Skeletal muscle tissue (tissue), 4 donors: ENCODE data around the gene LAMA2. TPM values are rescaled to one million over a fixed set of nuclear protein-coding genes. Genes with fewer than 3 reads are reported as not detected.

Source experiments
- H3K27ac ChIP-seq: one replicate; pipeline ENCODE4 v1.7.0; 2013; ENCODE audit warnings: mild to moderate bottlenecking, low read depth, low read length, inconsistent platforms
- H3K27me3 ChIP-seq, 3 donors: one replicate each; pipeline ENCODE4 v1.7.0; 2013; ENCODE audit warnings: low read length in 3 of 3; ENCODE audit not compliant: control insufficient read depth in 3 of 3, insufficient read depth in 3 of 3
- H3K36me3 ChIP-seq, 3 donors: one replicate each; pipeline ENCODE4 v1.7.0; 2013; ENCODE audit warnings: low read length in 3 of 3; ENCODE audit not compliant: control insufficient read depth in 3 of 3, insufficient read depth in 3 of 3
- H3K4me1 ChIP-seq, 3 donors: one replicate each; pipeline ENCODE4 v1.7.0; 2013; ENCODE audit warnings: low read length in 3 of 3, mild to moderate bottlenecking in 3 of 3; ENCODE audit not compliant: control insufficient read depth in 3 of 3, insufficient read depth in 3 of 3
- H3K4me3 ChIP-seq, 3 donors: one replicate each; pipeline ENCODE4 v1.7.0; 2013; ENCODE audit warnings: low read length in 3 of 3
- H3K9ac ChIP-seq, 3 donors: one replicate each; pipeline ENCODE4 v1.7.0; 2013; ENCODE audit warnings: low read length in 3 of 3, mild to moderate bottlenecking in 3 of 3, moderate library complexity in 2 of 3, low read depth in 1 of 3
- H3K9me3 ChIP-seq, 3 donors: one replicate each; pipeline ENCODE4 v1.7.0; 2013; ENCODE audit warnings: low read length in 3 of 3; ENCODE audit not compliant: control insufficient read depth in 3 of 3
- total RNA-seq: library from RNA; depleted of rRNA; stranded (reverse); fragments of >200 nt; gene quantifications from one replicate; pipeline ENCODE4 v1.2.3, GENCODE V29; 2014
- donor health status: Osteomylitis.

LAMA2 gene
- total RNA-seq, 1 donor from 2014 or later = 187 TPM

GRCh38 chr6:128892079-128892478 lies 9.1 kb downstream of the LAMA2 start:
- Histone ChIP-seq H3K4me1 (no peaks in the 10 kb centered on the region), H3K4me3 (no peak overlapping the region), H3K27me3 (no peaks in the 10 kb centered on the region), H3K36me3 (no peaks in the 10 kb centered on the region), H3K27ac (no peak overlapping the region), H3K9ac (no peak overlapping the region), H3K9me3 (no peaks in the 10 kb centered on the region)

DNA sequence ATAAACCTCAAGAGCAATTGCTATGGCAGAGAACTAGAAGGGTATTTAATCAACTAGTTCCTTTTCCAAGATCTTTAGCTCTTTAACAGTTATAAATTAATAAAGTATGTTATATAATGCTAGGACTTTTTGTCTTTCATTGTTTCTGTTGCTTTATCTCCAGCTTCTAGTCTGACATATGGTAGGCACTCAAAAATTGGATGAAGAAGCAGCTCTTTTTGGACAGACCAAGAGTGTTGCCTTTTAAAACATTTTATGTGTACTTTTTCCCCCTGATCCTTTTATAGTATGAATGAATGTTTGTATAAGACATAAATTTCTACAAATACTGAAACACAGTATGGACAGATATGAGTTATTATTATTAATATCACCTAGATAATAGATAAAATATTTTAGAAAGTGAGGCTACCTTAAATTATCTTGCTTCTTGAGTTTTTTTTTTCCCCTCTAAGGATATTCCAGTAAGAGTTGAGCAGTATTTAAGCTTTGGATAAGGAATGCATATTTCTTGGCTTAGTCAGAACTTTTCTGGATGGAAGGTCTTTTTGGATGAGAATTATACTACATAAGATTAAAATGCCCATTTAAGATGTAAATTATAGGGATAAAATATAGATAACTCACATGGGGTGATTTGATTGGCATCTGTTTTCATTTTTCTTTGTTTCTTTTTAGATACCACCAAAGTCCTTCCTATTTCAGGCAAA lies 16.6 kb downstream of the LAMA2 start:
- Histone ChIP-seq H3K4me1 (no peaks in the 10 kb centered on the region), H3K9me3 (no peaks in the 10 kb centered on the region), H3K27me3 (no peaks in the 10 kb centered on the region), H3K4me3 (no peak overlapping the region), H3K36me3 (no peaks in the 10 kb centered on the region), H3K9ac (no peak overlapping the region), H3K27ac (no peak overlapping the region)

- no peaks in the 10 kb centered on the region for H3K4me1 ChIP-seq
- no peaks in the 10 kb centered on the region for H3K27me3 ChIP-seq
Observed at GRCh38 chr6:128903715-128904114, 20.8 kb downstream of the LAMA2 start.

DNA sequence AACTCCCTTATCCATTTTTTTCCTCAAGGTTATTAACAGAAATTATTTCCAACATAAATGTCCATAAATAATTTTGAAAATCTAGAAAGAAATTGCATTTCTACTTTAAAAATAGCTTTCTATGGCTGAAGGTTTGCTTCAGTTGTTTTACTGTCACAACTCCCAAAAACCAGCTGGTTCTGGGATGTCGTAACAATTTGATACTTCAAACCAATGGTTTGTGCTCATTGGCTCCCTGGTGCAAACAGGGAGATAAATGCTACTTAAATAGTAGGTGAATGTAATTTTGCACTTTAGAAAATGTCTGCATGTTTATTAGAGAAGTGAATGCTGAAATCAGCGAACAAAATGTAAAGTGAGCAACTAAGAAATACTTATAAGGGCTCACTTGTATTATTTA lies 31.1 kb downstream of the LAMA2 start:
- Histone ChIP-seq H3K27me3 (no peaks in the 10 kb centered on the region), H3K36me3 (no peaks in the 10 kb centered on the region), H3K4me3 (no peak overlapping the region), H3K27ac (no peak overlapping the region), H3K9me3 (no peaks in the 10 kb centered on the region), H3K9ac (no peak overlapping the region), H3K4me1 (no peaks in the 10 kb centered on the region)

More at GRCh38 chr6:128903715-128904114, 20.8 kb downstream of the LAMA2 start:
- no peak overlapping the region for H3K27ac ChIP-seq
- H3K4me3 ChIP-seq = no peak overlapping the region
- H3K36me3 ChIP-seq = no peaks in the 10 kb centered on the region
- H3K9me3 ChIP-seq = no peaks in the 10 kb centered on the region
- no peak overlapping the region for H3K9ac ChIP-seq

- Histone ChIP-seq H3K36me3 (no peaks in the 10 kb centered on the region), H3K9me3 (no peaks in the 10 kb centered on the region), H3K9ac (no peak overlapping the region), H3K27me3 (no peaks in the 10 kb centered on the region), H3K4me3 (no peak overlapping the region), H3K27ac (no peak overlapping the region), H3K4me1 (no peaks in the 10 kb centered on the region)
Observed at GRCh38 chr6:128918886-128919285, 35.9 kb downstream of the LAMA2 start.

GRCh38 chr6:128919412-128920180 lies 36.7 kb downstream of the LAMA2 start:
- Histone ChIP-seq H3K27ac (no peak overlapping the region), H3K4me1 (no peaks in the 10 kb centered on the region), H3K9ac (no peak overlapping the region), H3K4me3 (no peak overlapping the region), H3K9me3 (no peaks in the 10 kb centered on the region), H3K27me3 (no peaks in the 10 kb centered on the region), H3K36me3 (no peaks in the 10 kb centered on the region)

GRCh38 chr6:128925765-128926164 lies 42.8 kb downstream of the LAMA2 start:
- no peak overlapping the region for H3K27ac ChIP-seq
- H3K27me3 ChIP-seq = no peaks in the 10 kb centered on the region
- peaks cover 0 to 3% (median 0%) of the 10 kb centered on the region in 3 donors for H3K36me3 ChIP-seq
- no peaks in the 10 kb centered on the region for H3K4me1 ChIP-seq
- H3K9ac ChIP-seq = no peak overlapping the region
- H3K9me3 ChIP-seq = no peaks in the 10 kb centered on the region
- H3K4me3 ChIP-seq = no peak overlapping the region

GRCh38 chr6:128929869-128930268 lies 46.9 kb downstream of the LAMA2 start:
- peaks cover 0 to 3% (median 0%) of the 10 kb centered on the region in 3 donors for H3K36me3 ChIP-seq
- no peaks in the 10 kb centered on the region for H3K9me3 ChIP-seq
- H3K27ac ChIP-seq = no peak overlapping the region
- H3K4me3 ChIP-seq = no peak overlapping the region
- no peaks in the 10 kb centered on the region for H3K4me1 ChIP-seq
- no peak overlapping the region for H3K9ac ChIP-seq
- H3K27me3 ChIP-seq = no peaks in the 10 kb centered on the region

DNA sequence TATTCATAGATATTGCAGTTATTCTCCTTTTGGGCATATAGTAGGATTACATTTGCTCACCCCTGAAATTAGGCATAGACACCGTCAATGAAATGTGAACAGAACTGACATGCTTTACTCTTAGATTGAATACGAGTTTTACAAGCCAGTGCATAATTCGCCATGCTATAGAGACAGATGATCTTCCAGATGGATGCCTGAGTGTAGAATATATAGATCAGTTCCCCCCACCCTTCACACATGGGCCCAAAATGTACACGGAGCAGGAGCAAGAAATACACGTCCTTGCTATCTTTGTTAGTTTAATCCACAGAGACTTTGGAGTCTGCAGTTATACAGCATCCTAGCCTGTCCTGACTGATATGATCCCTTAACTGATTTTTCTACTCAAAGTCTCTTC lies 47.4 kb downstream of the LAMA2 start:
- Histone ChIP-seq H3K27me3 (no peaks in the 10 kb centered on the region), H3K27ac (no peak overlapping the region), H3K4me1 (no peaks in the 10 kb centered on the region), H3K4me3 (no peak overlapping the region), H3K36me3 (peaks cover 0 to 3% (median 0%) of the 10 kb centered on the region in 3 donors), H3K9me3 (no peaks in the 10 kb centered on the region), H3K9ac (no peak overlapping the region)

DNA sequence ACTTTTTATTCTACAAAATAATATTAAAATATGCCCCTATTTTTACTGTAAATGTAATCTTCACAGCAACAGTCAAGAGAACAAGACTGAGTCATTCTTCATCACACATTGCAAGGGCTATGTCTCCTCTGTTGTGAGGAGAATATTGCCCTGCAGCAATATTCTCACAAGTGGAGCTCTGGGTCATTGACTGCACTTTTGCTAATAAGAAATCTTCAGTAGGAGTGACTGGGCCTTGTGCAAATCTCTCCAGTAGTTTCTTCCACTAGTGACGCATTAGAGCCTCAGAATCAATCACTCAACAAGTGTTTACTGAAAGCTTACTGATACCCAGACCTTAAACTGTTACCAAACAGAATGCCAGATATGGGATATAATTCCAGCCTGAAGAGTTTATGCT lies 49.1 kb downstream of the LAMA2 start:
- no peak overlapping the region for H3K4me3 ChIP-seq
- no peaks in the 10 kb centered on the region for H3K27me3 ChIP-seq
- H3K9ac ChIP-seq = no peak overlapping the region
- H3K4me1 ChIP-seq = no peaks in the 10 kb centered on the region
- no peak overlapping the region for H3K27ac ChIP-seq
- H3K9me3 ChIP-seq = no peaks in the 10 kb centered on the region
- peaks cover 0 to 3% (median 0%) of the 10 kb centered on the region in 3 donors for H3K36me3 ChIP-seq
